Measurements from ENCODE around the gene CT45A7.
"Not testable (repeated sequence)": the region's sequence is repeated elsewhere in the genome, so short reads cannot be mapped to it uniquely, and the experiment has no call there.

Gene CT45A7

DNA sequence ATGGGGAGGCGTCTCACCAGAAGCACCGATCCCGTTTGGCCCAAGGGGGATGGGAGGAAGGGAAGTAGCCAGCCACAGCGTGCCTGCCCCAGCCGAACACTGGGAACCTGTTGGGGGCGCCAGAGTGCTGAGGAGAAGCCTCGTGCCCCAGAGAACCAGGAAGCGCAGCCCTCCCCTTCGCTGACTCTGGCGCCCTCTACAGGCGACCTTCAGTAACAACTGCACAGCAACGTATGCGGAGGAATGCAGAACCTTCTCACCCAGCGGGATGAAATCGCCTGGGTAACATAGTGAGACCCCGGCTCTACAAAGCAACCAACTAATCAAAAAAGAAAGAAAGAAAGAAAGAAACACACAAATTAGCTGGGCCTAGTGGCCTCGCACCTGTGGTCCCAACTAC lies at the start of gene CT45A7:
Gene CT45A7, minus strand, starts transcription at position 101 of the 400 bp plus-strand sequence. CDS start 3,747 bp downstream, outside the sequence.
- not testable (repeated sequence) for DNase-seq

DNA sequence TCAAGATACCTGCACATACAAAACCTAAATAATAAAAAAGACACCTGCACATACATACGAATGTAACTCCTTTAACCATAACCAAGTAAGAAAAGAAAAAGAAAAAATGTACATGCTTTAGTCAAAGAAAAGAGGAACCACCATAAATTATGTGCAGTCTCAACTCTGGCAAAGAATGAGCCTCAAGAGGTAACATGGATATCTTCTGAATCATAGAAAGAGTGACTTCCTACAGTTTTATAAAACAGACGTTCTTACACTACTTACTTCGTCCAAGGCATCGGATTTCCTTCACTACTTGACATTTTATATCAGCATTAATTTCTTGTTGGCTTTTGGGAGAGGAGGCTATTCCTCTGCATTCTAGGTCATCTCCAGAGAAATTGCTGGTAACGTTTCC lies 45.7 kb upstream of the CT45A7 start:
- not testable (repeated sequence) for DNase-seq

GRCh38 chrX:135871712-135872111 lies 34.6 kb upstream of the CT45A7 start, which contains the start of gene CT45A9:
TSS of gene CT45A9 (minus strand) at chrX:135871812. CDS start at chrX:135868061, 3,751 bp downstream.
- DNase-seq = not testable (repeated sequence)

GRCh38 chrX:135854438-135854837 lies 17.4 kb upstream of the CT45A7 start, which contains the start of gene CT45A8:
TSS of gene CT45A8 (minus strand) at chrX:135854538. CDS start at chrX:135850783, 3,755 bp downstream.
- not testable (repeated sequence) for DNase-seq

GRCh38 chrX:135819912-135820311 lies 17.2 kb downstream of the CT45A7 start, which contains the start of gene CT45A2:
TSS of gene CT45A2 (minus strand) at chrX:135820012. CDS start at chrX:135816265, 3,747 bp downstream.
- DNase-seq = not testable (repeated sequence)

DNA sequence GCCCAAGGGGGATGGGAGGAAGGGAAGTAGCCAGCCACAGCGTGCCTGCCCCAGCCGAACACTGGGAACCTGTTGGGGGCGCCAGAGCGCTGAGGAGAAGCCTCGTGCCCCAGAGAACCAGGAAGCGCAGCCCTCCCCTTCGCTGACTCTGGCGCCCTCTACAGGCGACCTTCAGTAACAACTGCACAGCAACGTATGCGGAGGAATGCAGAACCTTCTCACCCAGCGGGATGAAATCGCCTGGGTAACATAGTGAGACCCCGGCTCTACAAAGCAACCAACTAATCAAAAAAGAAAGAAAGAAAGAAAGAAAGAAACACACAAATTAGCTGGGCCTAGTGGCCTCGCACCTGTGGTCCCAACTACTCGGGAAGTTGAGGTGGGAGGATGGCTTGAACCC lies 34.4 kb downstream of the CT45A7 start, which contains the start of gene CT45A6:
Gene CT45A6, minus strand, starts transcription at position 101 of the 400 bp plus-strand sequence. CDS start 3,794 bp downstream, outside the sequence.
- not testable (repeated sequence) for DNase-seq

DNA sequence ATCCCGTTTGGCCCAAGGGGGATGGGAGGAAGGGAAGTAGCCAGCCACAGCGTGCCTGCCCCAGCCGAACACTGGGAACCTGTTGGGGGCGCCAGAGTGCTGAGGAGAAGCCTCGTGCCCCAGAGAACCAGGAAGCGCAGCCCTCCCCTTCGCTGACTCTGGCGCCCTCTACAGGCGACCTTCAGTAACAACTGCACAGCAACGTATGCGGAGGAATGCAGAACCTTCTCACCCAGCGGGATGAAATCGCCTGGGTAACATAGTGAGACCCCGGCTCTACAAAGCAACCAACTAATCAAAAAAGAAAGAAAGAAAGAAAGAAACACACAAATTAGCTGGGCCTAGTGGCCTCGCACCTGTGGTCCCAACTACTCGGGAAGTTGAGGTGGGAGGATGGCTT lies 51.7 kb downstream of the CT45A7 start, which contains the start of gene CT45A5:
Gene CT45A5, minus strand, starts transcription at position 101 of the 400 bp plus-strand sequence. CDS start 3,774 bp downstream, outside the sequence.
- not testable (repeated sequence) for DNase-seq
